Sigmoid colon (tissue), 3 donors: Measurements from ENCODE around the gene CCDC61.

ENCODE experiments used
- POLR2A ChIP-seq, 2 donors: fragments of 450-650 bp; IDR thresholded peaks; one replicate each; pipeline ENCODE4 v1.6.1; 2016; ENCODE audit warnings: antibody characterized with exemption in 2 of 2, mild to moderate bottlenecking in 2 of 2, moderate library complexity in 2 of 2
- TF ChIP-seq, protein P1 (sequence below), 4 experiments: fragments of 450-650 bp in 3 of 4; fragments of 200-600 bp in 1 of 4; IDR thresholded peaks; one replicate each; pipeline ENCODE4 v1.5.1; 2016 to 2019; ENCODE audit warnings: antibody characterized with exemption in 4 of 4, mild to moderate bottlenecking in 3 of 4, moderate library complexity in 2 of 4

DNA sequence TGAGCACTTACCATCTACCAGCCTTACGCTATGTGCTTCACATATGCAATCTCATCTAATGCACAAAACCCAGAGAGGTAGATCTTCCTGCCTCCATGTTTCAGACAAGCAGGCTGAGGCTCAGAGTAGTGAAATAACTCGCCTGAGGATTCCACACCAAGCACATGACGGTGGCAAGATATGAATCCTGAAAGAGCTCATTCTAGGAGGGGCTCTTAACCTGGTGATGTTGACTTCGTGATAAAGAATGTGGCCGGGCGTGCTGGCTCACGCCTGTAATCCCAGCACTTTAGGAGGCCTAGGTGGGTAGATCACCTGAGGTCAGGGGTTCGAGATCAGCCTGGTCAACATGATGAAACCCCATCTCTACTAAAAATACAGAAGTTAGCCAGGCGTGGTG, 26.6 kb upstream of the CCDC61 start:
- TF ChIP-seq, protein P1, sequence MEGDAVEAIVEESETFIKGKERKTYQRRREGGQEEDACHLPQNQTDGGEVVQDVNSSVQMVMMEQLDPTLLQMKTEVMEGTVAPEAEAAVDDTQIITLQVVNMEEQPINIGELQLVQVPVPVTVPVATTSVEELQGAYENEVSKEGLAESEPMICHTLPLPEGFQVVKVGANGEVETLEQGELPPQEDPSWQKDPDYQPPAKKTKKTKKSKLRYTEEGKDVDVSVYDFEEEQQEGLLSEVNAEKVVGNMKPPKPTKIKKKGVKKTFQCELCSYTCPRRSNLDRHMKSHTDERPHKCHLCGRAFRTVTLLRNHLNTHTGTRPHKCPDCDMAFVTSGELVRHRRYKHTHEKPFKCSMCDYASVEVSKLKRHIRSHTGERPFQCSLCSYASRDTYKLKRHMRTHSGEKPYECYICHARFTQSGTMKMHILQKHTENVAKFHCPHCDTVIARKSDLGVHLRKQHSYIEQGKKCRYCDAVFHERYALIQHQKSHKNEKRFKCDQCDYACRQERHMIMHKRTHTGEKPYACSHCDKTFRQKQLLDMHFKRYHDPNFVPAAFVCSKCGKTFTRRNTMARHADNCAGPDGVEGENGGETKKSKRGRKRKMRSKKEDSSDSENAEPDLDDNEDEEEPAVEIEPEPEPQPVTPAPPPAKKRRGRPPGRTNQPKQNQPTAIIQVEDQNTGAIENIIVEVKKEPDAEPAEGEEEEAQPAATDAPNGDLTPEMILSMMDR (IDR thresholded peaks at IDR 0.05), result no peak
- TF ChIP-seq POLR2A (IDR thresholded peaks at IDR 0.05), result no peak
